C4-2B (cell line): ENCODE results near the gene ABCC8.

Experiments used
- CTCF ChIP-seq: fragments of 450-650 bp; conservative IDR thresholded peaks from 2 replicates; pipeline ENCODE4 v1.5.1; 2017; ENCODE audit warnings: mild to moderate bottlenecking
- ZFX ChIP-seq: fragments of 450-650 bp; IDR thresholded peaks from 2 replicates; pipeline ENCODE4 v1.6.1; 2017

- no peak for TF ChIP-seq CTCF
- TF ChIP-seq ZFX, result no peak
Observed at GRCh38 chr11:17516551-17517150, 40.0 kb upstream of the ABCC8 start.
